HG03103 (cell line): Measurements from ENCODE around the gene EMP1.

Experiments used
- ATAC-seq: cut with Tn5 transposase; IDR thresholded peaks from one replicate; pipeline ENCODE4 v1.9.1; 2021; ENCODE audit warnings: low read depth; ENCODE audit not compliant: unreplicated experiment

EMP1 gene

GRCh38 chr12:13215056-13215455 is 18.5 kb downstream of the EMP1 start:
- ATAC-seq, result no peak

- no peak for ATAC-seq
Observed at GRCh38 chr12:13218641-13219040, 22.1 kb downstream of the EMP1 start.

- ATAC-seq, result no peak
Observed at GRCh38 chr12:13219320-13219719, 22.8 kb downstream of the EMP1 start.

GRCh38 chr12:13220838-13221237 is 24.3 kb downstream of the EMP1 start:
- ATAC-seq, result no peak

- ATAC-seq, result no peak
Observed at GRCh38 chr12:13222076-13222475, 25.6 kb downstream of the EMP1 start.

- no peak for ATAC-seq
Observed at GRCh38 chr12:13223179-13223804, 26.8 kb downstream of the EMP1 start.

GRCh38 chr12:13223941-13224340 is 27.4 kb downstream of the EMP1 start:
- ATAC-seq, result no peak

GRCh38 chr12:13227191-13227590 is 30.7 kb downstream of the EMP1 start:
- ATAC-seq, result no peak

GRCh38 chr12:13228579-13228978 is 32.1 kb downstream of the EMP1 start:
- no peak for ATAC-seq

GRCh38 chr12:13229504-13229903 is 33.0 kb downstream of the EMP1 start:
- ATAC-seq, result no peak

- no peak for ATAC-seq
Observed at GRCh38 chr12:13230500-13230899, 34.0 kb downstream of the EMP1 start.

- no peak for ATAC-seq
Observed at GRCh38 chr12:13233830-13234641, 37.5 kb downstream of the EMP1 start.

- ATAC-seq, result no peak
Observed at GRCh38 chr12:13238204-13238603, 41.7 kb downstream of the EMP1 start.

GRCh38 chr12:13241833-13242488 is 45.4 kb downstream of the EMP1 start:
- ATAC-seq, result no peak

GRCh38 chr12:13242936-13243335 is 46.4 kb downstream of the EMP1 start:
- ATAC-seq, result no peak

- ATAC-seq, result no peak
Observed at GRCh38 chr12:13243516-13244070, 47.1 kb downstream of the EMP1 start.

- no peak for ATAC-seq
Observed at GRCh38 chr12:13247596-13247995, 51.1 kb downstream of the EMP1 start.

- no peak for ATAC-seq
Observed at GRCh38 chr12:13248964-13249363, 52.4 kb downstream of the EMP1 start.

GRCh38 chr12:13250416-13250815 is 53.9 kb downstream of the EMP1 start:
- ATAC-seq, result no peak

- ATAC-seq, result no peak
Observed at GRCh38 chr12:13251521-13251920, 55.0 kb downstream of the EMP1 start.

- ATAC-seq, result no peak
Observed at GRCh38 chr12:13252024-13252423, 55.5 kb downstream of the EMP1 start.
